Endothelial cell of hepatic sinusoid (primary cell): ENCODE data around the gene ALOXE3.
"Not testable (repeated sequence)": the region's sequence is repeated elsewhere in the genome, so short reads cannot be mapped to it uniquely, and the experiment has no call there.

Experiments
- in situ Hi-C: cut with HindIII; loops from 2 replicates; pipeline ENCODE4 v1.10.0; 2017; ENCODE audit warnings: low sequenced_read_pairs

ALOXE3 gene

DNA sequence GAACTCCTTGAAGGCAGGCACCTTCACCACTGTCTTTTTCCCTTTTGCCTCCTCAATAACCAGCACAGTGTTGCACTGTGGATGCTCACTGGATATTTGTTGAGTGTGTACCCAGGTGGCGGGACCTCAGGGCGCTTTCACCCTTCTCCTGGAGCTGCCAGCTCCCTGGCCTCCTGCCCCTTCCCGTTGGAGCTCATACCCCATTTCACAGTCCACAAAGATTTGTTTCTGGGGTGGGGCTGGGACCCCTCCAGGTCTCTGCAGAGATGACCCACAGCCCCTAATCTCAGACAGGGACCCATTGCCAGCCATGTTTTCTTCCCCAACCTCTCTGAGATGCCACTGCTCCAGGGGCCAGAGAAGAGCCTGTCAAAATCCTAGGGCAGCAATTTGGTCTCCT, 43.2 kb downstream of the ALOXE3 start:
- in situ Hi-C loops = no loop called here

DNA sequence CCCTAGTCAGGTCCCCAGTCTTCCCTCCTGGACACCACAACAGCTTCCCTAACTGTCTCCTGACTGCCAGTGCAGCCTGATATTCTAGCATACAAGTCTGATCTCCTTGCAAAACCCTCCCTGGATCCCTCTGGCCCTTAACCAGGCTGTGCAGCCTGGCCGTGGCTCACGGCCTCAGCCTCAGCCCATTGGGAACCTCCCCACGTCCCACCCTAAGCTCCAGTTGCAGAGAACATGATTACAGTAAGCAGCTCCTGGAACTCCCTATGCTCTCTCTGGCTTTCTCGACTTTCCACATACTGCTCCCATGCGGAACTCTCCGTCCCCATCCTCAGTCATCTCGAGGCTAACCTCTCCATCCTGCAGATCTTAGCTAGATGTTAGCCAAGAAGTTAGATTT, 43.8 kb downstream of the ALOXE3 start:
- in situ Hi-C loops = no loop called here

DNA sequence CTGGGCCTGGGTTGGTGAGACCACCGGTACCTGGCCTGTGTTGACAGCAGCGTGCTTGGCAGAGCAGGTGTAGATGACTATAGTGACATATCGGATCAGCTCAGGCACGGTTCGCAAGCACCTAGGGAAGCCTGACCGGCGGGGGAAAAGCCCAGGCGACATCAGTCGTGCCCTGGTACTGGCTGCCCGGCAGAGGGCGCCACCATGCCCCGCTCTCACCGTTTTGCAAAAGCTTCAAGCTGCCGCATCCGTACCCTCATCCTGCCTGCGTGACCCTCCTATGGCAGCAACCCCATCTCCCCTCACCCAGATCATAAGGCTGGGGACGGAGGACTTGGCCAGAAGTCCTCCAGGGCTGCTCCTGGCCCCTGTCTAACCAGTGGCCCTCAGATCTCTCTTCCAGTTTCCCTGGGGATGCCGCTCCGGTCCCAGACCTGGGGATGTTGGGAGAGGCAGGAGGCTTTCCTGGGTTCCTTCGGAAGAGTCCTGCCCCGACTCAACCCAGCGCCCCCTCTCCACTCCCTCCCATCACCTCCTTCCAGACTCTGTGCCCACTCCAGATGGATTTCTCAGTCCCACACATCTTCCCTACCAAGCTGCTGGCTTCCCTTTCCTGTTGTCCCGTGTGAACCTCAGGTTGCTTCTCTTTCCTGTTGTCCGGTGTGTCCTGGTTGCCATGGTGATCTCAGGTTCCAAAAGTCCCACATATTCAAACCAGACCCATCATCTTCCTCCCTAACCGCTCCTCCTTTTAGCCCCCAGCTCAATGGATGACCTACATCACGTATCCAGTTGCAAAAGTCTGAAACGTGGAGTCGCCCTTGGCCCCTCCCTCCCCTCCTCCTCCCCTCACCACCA, 44.5 kb downstream of the ALOXE3 start:
- in situ Hi-C loops = no loop called here

DNA sequence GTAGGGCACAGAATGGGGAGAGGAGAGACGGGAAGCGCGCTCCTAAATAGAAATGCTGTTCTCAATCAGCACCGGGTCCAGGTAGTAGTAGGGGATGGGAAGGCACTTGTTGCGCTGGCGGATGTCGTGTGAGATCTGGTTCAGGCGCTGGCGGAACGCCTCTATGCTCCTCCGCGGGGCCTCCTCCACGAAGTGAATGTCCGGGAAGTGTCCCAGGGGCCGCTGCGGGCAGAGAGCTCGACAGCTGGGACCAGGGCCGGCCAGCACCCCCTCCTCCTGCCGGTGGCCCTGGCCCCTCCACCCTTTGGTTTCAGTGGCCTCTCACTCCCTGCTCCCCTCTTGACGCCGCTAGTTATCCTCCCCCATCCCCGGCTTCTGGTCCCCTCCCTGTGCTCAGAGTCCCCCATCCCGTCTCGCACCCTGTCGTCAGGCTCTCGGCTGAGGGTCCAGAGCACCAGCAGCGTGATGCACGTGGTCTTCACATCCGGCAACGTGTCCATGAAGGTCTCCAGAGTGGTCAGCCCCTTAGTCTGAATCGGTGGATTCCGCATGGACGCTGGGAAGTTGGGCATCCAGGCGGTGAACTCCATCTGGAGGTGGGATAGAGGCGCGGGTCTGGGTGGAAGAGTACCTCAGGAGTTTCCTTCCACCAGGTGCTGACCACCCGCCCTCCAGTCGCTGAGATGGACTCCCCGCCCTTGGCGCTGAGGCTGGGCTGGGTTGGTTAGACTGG, 45.4 kb downstream of the ALOXE3 start:
- in situ Hi-C loops = no loop called here

DNA sequence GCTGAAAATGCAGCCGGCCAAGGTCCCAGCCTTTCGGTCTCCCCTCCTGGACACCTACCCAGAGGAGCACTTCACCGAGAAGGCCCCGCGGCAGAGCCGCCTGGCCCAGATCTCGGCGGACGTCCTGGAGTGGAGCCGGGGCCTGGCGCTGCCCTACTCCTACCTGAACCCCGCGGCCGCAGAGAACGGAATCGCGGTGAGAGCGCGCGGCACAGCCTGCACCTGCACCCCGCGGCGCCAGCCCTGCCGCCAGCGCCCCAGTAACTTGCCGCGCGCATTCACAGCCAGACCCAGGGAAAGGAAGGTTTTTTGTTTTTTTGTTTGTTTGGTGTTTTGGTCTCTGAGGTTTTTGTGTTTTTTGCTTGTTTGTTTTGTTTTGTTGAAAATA, 46.0 kb downstream of the ALOXE3 start:
- in situ Hi-C loops = no loop called here

DNA sequence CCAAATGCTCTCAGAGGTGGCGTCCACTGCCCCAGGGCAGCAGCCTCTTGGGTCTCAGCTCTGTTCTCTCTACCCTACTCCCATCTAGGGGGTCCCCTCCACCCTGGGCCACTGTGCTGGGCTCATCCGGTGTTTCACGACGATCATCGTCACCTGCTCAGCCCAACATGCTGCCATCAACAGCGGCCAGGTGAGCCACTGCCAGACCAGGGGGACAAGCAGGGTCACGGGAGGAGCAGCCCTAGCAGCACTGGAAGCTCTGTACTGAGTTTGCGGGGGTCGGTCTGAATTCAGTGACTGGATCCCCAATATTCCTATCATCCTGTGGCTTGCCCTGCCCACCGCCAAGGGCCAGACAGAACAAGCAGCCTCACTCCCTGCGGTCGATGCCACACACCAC, 46.8 kb downstream of the ALOXE3 start:
- in situ Hi-C loops = no loop called here

DNA sequence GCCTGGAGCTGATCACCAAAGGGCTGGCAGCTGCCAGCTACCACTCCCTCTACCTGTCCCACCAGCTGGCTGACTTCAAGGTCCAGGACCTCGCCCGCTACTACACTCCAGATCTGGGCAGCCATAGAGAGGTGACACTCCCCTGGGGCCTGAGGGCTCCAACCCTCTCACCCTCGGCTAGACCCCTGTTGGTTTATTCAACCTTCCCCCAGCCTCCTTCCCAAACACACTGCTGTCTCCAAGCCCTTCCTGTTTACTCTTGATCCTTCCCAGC, 48.8 kb downstream of the ALOXE3 start:
- in situ Hi-C loops = no loop called here

DNA sequence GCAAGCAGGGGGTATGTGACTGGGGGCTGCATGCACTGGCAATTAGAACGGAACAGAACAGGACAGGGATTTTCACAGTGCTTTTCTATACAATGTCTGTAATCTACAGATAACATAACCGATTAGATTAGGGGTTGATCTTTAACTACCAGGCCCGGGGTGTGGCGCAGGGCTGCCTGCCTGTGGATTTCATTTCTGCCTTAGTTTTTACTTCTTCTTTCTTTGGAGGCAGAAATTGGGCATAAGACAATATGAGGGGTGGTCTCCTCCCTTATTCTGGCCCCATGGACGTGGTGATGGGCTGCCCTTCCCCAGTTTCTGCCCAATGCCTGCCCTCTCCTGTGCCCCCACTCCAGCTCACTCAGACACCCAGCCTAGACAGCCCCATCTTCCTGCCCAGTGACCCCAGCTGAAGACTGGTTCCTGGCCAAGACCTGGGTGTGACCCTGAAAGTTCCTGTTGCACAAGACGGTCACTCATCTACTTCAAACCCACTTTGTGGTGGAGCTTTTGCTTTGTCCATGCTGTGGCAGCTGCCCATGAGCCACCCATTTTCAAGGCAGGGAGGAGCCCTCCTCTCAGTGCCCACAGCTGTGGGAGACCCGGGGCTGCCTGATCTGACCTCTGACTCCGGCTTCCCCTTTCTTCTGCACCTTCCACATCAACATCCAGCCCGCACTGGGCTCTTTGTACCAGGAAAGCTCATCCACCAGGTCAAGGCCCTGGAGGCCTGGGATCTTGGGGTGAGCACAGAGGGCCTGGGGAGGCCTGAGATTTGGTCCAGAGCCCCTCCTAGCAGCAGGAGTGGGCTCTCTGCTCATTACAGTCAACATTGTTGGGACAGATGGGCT, 49.4 kb downstream of the ALOXE3 start:
- in situ Hi-C loops = no loop called here

DNA sequence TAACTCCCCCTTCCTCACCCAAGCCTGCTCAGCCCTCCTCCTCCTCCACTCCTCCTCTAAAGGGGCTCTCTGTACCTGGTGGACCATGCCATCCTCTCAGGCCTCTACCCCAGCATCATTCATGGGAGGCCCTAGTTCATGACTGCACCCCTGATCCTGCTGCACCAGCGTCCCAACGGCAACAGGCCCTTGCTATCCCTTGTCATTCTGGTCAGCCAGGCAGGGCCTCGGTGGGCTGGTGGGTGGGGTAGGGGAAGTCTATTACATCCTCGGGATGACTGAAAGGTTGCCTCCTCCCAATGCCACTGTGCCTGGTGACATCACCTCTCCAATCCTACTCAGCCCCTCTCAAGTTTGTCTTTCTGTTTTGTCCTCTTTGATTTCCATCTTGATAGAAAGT, 50.5 kb downstream of the ALOXE3 start:
- in situ Hi-C loops = no loop called here

DNA sequence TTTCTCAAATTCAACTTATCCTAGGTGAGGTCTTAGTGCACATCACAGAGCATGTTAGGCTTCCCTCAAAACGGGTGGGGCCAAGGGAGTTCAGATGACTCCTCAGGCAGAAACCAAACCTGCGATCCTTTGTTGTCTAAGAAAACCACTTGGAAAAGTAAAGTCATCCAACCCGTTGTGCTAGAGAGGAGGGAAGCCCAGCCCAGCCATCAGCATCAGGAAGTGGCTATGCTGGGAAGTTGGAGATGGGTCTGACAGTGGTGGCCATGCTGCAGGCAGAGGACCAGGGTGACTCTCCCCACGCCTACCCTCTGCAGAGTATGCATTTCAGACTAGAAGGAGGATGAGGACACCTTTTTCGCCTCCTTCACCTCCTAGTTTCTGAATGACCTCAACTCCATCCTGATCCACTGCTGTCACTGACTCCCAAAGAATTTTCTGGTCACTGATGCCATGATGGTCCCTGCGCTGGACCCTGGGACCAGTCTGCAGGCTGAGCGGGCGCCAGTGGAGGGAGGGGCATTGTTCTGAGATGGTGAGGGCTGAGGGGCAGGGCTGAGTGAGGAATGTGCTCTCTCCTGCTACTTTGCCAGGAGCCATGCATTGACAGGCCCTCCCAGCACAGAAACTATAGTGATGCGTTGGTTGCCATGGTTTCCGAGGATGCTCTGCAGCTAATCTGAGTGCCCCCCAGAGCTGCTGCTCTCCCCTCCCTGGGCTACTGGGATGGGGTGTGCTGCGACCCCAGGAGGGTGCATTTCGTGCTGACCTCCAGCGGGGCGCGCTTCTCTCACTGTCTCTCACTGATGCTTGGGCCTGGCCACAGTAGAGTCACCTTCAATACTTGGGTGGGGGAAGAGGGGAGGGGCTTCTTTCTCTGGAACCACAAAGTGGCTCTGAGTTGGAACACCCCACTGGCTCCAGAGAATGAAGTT, 51.2 kb downstream of the ALOXE3 start:
- in situ Hi-C loops = no loop called here

DNA sequence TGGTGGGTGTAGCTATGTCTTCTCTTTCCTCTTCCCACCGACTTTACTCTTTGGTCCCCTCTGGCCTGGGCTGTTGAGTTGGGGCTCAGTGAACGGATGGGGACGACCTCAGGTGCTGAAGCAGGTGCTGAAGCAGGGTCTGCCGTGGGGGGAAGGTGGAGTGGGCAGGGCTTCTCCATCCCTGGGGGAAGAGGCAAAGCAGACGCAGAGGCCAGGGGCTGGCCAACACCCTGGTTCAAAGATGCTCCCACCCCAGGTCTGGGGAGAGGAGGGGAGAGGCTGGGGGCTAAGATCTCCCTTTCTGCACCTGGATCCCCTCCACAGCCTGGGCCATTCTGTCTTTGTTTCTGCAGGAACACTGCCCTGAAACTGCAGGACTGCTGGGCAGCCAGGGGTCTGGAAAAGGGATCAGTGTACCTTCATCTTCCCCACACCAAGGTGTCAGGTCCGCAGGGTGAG, 53.7 kb downstream of the ALOXE3 start:
- in situ Hi-C loops = no loop called here

DNA sequence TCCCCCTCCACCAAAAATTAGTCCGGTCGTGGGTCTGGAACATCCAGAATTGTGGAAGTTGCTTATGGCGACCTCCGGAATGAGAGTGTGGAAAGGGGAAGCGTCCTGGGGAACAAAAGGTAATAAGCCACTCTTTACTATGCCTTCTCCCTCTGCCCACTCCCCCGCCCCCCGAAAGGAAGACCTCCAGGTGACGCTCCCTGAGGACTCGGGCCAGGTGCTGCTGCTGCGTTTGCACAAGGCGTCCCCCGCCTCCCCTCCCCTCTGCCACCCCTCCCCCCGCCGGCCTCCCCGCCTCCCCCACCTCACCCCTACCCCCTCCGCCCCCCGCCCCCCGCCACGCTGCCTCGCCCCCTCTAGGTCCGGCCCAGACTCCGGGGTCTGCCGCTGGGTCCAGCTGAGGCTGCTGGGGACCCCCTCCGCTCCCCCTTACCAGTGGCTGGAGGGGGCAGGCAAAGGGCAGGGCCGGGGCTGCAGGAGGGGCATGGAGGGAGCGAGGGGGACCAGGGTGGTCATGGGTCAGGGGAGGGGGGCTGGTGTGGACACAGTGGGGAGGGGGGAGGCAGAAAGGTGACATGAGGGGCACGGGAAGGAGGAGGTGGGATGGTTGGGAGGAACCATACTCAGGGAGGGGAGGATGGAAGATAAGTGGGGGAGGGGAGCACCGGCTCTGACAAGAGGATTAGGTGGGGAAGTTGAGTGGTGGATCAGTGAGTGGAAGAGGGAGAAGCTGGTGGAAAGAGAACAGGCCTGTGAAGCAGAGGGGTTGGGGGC, 54.4 kb downstream of the ALOXE3 start:
- in situ Hi-C loops = no loop called here

DNA sequence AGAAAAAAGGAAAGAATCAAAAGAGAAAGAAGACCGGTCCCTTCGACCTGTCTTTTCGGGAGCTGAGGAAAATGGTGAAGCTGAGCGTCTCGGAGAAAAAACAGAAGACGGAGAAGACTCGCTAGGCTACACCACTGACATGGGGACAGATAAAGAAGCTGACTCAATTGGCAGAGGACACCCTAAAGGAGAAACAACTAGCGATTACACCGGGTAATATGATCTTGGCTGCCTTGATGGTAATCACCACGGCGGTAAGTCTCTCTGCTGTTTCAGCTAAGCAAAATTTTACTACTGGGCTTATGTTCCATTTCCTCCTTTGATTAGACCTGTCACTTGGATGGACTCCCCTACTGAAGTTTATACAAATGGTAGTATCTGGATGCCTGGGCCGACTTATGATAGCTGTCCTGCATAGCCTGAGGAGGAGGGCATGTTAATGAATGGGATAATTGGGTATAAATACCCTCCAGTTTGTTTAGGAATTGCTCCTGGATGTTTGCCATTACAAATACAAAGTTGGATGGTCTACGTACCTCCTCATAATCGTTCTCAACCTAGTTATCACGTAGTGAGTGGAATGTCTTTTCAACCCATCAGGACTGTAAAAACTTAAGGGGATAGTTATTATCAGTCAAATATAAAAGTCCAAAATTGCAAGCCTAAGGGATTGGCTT, 55.4 kb downstream of the ALOXE3 start:
- in situ Hi-C loops = no loop called here

DNA sequence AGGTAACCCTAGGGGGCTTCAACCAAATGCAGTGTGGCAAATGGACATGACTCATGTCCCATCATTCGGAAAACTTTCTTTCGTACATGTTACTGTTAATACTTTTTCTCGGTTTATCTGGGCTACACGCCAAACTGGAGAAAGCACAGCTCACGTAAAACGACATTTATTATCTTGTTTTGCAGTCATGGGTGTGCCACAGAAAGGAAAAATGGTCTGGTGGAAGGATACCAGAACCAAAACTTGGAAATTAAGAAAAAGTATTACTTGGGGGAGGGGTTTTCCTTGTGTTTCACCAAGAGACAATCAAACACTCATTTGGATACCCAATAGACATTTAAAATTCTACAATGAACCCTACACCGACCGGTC, 55.9 kb downstream of the ALOXE3 start:
- in situ Hi-C loops = no loop called here

DNA sequence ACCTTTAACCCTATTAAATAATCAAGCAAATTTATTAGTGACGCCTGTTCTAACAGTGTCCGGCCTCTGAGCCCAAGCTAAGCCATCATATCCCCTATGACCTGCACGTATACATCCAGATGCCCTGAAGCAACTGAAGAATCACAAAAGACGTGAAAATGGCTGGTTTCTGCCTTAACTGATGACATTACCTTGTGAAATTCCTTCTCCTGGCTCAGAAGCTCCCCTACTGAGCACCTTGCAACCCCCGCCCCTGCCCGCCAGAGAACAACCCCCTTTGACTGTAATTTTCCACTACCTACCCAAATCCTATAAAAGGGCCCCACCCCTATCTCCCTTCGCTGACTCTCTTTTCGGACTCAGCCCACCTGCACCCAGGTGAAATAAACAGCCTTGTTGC, 56.5 kb downstream of the ALOXE3 start:
- in situ Hi-C loops = not testable (repeated sequence)

DNA sequence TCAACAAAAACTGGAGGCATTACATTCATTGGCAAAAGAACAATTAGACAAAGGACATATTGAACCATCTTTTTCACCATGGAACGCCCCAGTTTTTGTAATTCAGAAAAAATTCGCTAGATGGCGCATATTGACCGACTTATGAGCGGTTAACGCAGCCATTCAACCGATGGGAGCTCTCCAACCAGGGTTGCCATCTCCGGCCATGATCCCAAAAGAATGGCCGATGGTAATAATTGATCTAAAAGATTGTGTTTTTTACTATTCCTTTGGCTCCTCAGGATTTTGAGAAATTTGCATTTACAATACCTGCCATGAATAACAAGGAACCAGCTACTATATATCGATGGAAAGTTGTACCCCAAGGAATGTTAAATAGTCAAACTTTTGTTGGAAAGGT, 58.0 kb downstream of the ALOXE3 start:
- in situ Hi-C loops = no loop called here

DNA sequence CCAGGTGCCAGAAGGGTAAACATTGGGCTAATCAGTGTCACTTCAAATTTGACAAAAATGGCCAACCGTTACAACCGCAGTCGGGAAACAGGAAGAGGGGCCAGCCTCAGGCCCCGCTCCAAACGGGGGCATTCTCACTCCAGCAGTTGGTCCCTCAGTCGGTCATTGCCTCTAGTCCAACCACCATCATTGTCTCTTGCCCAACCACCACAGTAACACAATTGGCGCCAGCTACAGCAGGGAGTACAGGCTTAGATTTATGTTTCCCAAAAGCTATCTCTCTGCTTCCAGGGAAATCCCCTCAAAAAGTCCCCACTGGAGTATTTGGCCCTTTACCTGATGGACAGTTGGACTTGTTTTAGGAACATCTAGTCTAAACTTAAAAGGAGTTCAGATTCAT, 59.2 kb downstream of the ALOXE3 start:
- in situ Hi-C loops = loop anchor here (5.0 kb wide), 1 partner anchor 53 kb away; no protein-coding TSS in a partner anchor

DNA sequence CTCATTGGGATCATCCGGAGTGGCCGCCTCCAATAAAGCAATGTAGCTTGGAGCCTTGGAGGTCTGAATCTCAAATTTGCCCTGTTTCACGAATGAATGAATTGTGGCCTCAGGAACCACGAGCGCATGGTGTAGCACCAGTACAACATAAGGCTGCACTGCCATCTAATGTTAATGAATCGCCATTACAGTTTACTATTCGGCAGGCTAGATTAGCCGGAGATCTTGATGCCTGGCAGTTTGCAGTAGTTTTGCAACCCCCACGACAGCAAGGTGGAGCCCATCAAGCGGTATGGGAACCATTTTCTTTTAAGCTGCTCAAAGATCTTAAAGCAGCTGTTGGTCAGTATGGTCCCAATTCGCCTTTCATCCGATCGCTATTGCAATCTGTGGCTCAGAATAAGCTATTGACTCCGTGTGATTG, 60.6 kb downstream of the ALOXE3 start:
- in situ Hi-C loops = loop anchor here (5.0 kb wide), 1 partner anchor 55 kb away; no protein-coding TSS in a partner anchor
